SU-DHL-6 (cell line): ENCODE data around the gene PLA2G2A.

Source experiments
- CTCF ChIP-seq: fragments of 200-600 bp; sonication (generic); IDR thresholded peaks from one replicate; pipeline ENCODE4 v1.5.1; 2017; ENCODE audit warnings: antibody characterized with exemption, mild to moderate bottlenecking, low read length, moderate library complexity; ENCODE audit not compliant: insufficient read depth, poor library complexity, severe bottlenecking
- EZH2phosphoT487 ChIP-seq: fragments of 200-600 bp; sonication (generic), shearing (Covaris generic); conservative IDR thresholded peaks from 2 replicates; pipeline ENCODE4 v1.6.1; 2018; ENCODE audit warnings: mild to moderate bottlenecking, antibody characterized with exemption, low read length, moderate library complexity, mixed read lengths

GRCh38 chr1:19926296-19927129 lies 52.9 kb downstream of the PLA2G2A start:
- TF ChIP-seq CTCF (no peak), EZH2phosphoT487 (no peak)
